HepG2 (cell line): ENCODE measurements around the gene C9.

Source experiments
- NPAS2 ChIP-seq: sonication (generic); formaldehyde crosslinking; IDR thresholded peaks from 2 replicates; pipeline ENCODE4 v1.8.0; 2022; ENCODE audit warnings: mild to moderate bottlenecking, missing genetic modification reagents, borderline replicate concordance
- POLR2AphosphoS5 ChIP-seq: IDR thresholded peaks from 2 replicates; pipeline ENCODE4 v1.6.1; 2012; ENCODE audit warnings: low read depth, low read length

DNA sequence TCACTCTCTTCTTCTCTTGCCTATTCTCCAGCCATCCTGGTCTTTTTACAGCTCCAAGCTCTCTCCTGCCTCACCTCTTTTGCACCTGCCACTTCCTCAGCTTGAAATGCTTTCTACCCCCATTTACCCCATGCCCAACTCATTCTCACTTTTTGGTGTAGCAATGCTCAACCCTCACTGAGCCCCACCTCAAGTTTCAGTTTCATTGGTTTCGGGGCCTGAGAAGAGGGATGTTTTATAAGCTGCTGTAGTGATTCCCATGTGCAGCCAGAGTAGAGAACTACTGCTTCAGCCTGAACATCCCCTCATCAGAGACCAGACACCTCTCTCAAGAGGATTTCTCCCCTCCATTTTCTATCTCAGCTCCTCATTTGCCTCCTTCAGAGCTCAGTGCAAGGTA is 99.8 kb downstream of the C9 start:
- no peak for TF ChIP-seq POLR2AphosphoS5
- no peak for TF ChIP-seq NPAS2 (CRISPR knock-in tag)
